ENCODE measurements around the gene ROM1. TPM values are rescaled to one million over a fixed set of nuclear protein-coding genes. Genes with fewer than 3 reads are reported as not detected.

Gene ROM1
- total and polyA plus RNA-seq, 2 donors from 2014 or later: 7.9 to 11.1 TPM

GRCh38 chr11:62603776-62604299, 9.2 kb upstream of the ROM1 start:
- no peak for TF ChIP-seq CTCF (IDR thresholded peaks at IDR 0.05; ENCODE audit: borderline replicate concordance, extremely low read depth, insufficient read depth)
- Histone ChIP-seq H3K36me3 (ENCODE audit: control insufficient read depth in 2 of 3, insufficient read depth in 3 of 3, low read length in 3 of 3) (peaks cover 0 to 11% (median 7%) of the 10 kb centered on the region in 3 donors), H3K27me3 (ENCODE audit: control insufficient read depth, insufficient read depth, low read length) (no peaks in the 10 kb centered on the region), H3K9ac (ENCODE audit: low read length in 3 of 3) (no peak overlapping the region), H3K4me3 (ENCODE audit: low read length in 3 of 3) (no peak overlapping the region), H3K27ac (ENCODE audit: low read depth in 2 of 2, low read length in 2 of 2) (no peak overlapping the region), H3K9me3 (ENCODE audit: control insufficient read depth in 2 of 3, insufficient read depth in 1 of 3, low read length in 3 of 3) (no peaks in the 10 kb centered on the region), H3K4me1 (ENCODE audit: control insufficient read depth in 2 of 3, insufficient read depth in 2 of 3, low read depth in 1 of 3, low read length in 3 of 3) (peaks cover 5 to 18% (median 16%) of the 10 kb centered on the region in 3 donors)
- intact Hi-C loops (cut with DNase I): no loop called here
- no peak for FAIRE-seq
- peak in 1 of 5 donors; percentile 58 for DNase-seq

GRCh38 chr11:62604460-62605120, 8.5 kb upstream of the ROM1 start:
- Histone ChIP-seq H3K9ac (ENCODE audit: low read length in 3 of 3) (no peak overlapping the region), H3K27me3 (ENCODE audit: control insufficient read depth, insufficient read depth, low read length) (no peaks in the 10 kb centered on the region), H3K4me1 (ENCODE audit: control insufficient read depth in 2 of 3, insufficient read depth in 2 of 3, low read depth in 1 of 3, low read length in 3 of 3) (peaks cover 5 to 17% (median 10%) of the 10 kb centered on the region in 3 donors), H3K36me3 (ENCODE audit: control insufficient read depth in 2 of 3, insufficient read depth in 3 of 3, low read length in 3 of 3) (peaks cover 0 to 11% (median 9%) of the 10 kb centered on the region in 3 donors), H3K4me3 (ENCODE audit: low read length in 3 of 3) (no peak overlapping the region), H3K9me3 (ENCODE audit: control insufficient read depth in 2 of 3, insufficient read depth in 1 of 3, low read length in 3 of 3) (no peaks in the 10 kb centered on the region), H3K27ac (ENCODE audit: low read depth in 2 of 2, low read length in 2 of 2) (no peak overlapping the region)
- FAIRE-seq: no peak
- intact Hi-C loops (cut with DNase I): no loop called here
- no peak for TF ChIP-seq CTCF (IDR thresholded peaks at IDR 0.05; ENCODE audit: borderline replicate concordance, extremely low read depth, insufficient read depth)
- peak in 4 of 5 donors; percentile 76 to 86 (median 82) for DNase-seq

- FAIRE-seq: no peak
- Histone ChIP-seq H3K36me3 (ENCODE audit: control insufficient read depth in 2 of 3, insufficient read depth in 3 of 3, low read length in 3 of 3) (peaks cover 1 to 15% (median 12%) of the 10 kb centered on the region in 3 donors), H3K9ac (ENCODE audit: low read length in 3 of 3) (no peak overlapping the region), H3K27me3 (ENCODE audit: control insufficient read depth, insufficient read depth, low read length) (no peaks in the 10 kb centered on the region), H3K4me1 (ENCODE audit: control insufficient read depth in 2 of 3, insufficient read depth in 2 of 3, low read depth in 1 of 3, low read length in 3 of 3) (peaks cover 0 to 10% (median 1%) of the 10 kb centered on the region in 3 donors), H3K27ac (ENCODE audit: low read depth in 2 of 2, low read length in 2 of 2) (no peak overlapping the region), H3K9me3 (ENCODE audit: control insufficient read depth in 2 of 3, insufficient read depth in 1 of 3, low read length in 3 of 3) (no peaks in the 10 kb centered on the region), H3K4me3 (ENCODE audit: low read length in 3 of 3) (no peak overlapping the region)
- intact Hi-C loops (cut with DNase I): no loop called here
- peak in 1 of 5 donors; percentile 48 for DNase-seq
- TF ChIP-seq CTCF (IDR thresholded peaks at IDR 0.05; ENCODE audit: borderline replicate concordance, extremely low read depth, insufficient read depth): no peak
These were observed 7.6 kb upstream of the ROM1 start for GRCh38 chr11:62605467-62605866.

Measured in kidney (tissue), 14 donors.